GM13977 (cell line): Measurements from ENCODE around the gene ATP6AP1.

Experiments
- DNase-seq: peaks from one replicate; pipeline ENCODE4 v3.0.0; 2012; ENCODE audit warnings: low spot score
- CTCF ChIP-seq: IDR thresholded peaks from 2 replicates; pipeline ENCODE4 v1.5.1; 2012; ENCODE audit warnings: mild to moderate bottlenecking, control low read depth; ENCODE audit not compliant: insufficient read depth; ENCODE audit errors: extremely low read depth, missing control alignments
- in situ Hi-C: fragments of 300-500 bp; cut with MboI; formaldehyde crosslinking; loops from one replicate; pipeline ENCODE4 v1.12.0; 2022; ENCODE audit warnings: low sequenced_read_pairs, low pct_unique_long_range_greater_than_20kb, mixed read lengths, inconsistent platforms; ENCODE audit not compliant: unreplicated experiment

The ATP6AP1 gene

DNA sequence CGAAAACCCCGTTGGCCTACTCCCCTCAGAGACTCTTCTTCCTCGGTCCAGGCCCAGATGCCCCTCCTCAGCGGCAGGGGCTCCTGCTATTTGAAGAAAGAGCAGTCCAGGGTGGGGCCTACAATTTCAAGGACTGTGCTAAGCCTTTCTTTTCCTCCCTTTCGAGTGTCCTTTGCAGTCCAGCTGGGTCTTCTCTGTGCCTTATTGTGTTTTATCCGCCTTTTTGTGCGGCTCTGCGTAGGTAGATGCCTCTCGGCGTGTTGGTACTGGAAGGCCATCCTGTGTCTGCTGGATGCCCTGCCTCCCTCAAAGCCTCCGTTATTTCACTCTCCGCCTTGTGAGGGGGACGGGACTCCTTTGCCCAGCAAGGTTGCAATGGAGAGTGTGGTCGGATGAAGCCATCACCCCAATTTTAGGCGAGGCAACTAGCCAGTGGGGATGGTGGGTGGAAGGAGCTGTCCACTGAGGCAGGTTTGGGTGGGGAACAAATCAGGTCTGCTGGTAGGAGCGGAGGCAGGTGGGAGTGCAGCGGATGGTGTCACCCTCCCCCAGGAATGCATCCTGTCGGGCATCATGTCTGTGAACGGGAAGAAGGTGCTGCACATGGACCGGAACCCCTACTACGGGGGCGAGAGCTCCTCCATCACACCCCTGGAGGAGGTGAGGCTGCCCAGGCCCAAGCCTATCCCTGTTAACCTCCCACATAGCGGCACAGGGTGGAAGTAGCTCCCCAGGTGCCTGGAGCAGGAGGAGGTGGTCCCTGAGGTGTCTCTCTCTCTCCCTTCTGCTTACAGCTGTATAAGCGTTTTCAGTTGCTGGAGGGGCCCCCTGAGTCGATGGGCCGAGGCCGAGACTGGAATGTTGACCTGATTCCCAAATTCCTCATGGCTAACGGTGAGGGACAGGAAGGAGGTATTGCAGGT lies 9.8 kb downstream of the ATP6AP1 start:
- in situ Hi-C loops = no loop called here
- no peak for DNase-seq
- TF ChIP-seq CTCF = no peak

GRCh38 chrX:154439841-154440240 lies 11.4 kb downstream of the ATP6AP1 start:
- TF ChIP-seq CTCF = no peak
- no peak for DNase-seq
- in situ Hi-C loops = no loop called here

- in situ Hi-C loops = no loop called here
- DNase-seq = no peak
- no peak for TF ChIP-seq CTCF
Observed at GRCh38 chrX:154440623-154441357, 12.3 kb downstream of the ATP6AP1 start.

GRCh38 chrX:154441564-154441963 lies 13.1 kb downstream of the ATP6AP1 start:
- no peak for TF ChIP-seq CTCF
- in situ Hi-C loops = no loop called here
- DNase-seq = no peak

DNA sequence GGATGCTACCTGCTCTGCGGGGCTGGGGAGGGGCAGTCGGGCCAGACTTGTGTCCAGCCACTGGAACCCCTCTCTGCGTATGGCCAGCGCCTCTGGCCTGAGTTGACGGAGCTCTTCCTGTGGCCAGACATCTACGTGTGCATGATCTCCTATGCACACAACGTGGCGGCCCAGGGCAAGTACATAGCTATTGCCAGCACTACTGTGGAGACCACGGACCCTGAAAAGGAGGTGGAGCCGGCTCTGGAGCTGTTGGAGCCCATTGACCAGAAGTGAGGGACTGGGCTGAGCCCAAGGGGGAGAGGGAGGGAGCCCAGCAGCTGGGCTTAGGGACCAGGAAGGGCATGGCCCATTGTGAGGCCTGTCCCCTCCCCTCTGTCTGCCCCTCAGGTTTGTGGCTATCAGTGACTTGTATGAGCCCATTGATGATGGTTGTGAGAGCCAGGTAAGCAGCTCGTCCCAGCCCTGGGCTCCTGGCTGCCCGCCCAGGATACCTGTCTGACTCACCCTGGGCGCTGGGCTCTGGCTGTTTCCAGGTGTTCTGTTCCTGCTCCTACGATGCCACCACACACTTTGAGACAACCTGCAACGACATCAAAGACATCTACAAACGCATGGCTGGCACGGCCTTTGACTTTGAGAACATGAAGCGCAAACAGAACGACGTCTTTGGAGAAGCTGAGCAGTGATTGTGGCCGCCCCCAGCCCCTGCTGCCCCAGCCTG lies 13.7 kb downstream of the ATP6AP1 start:
- no peak for TF ChIP-seq CTCF
- in situ Hi-C loops = no loop called here
- DNase-seq = no peak

DNA sequence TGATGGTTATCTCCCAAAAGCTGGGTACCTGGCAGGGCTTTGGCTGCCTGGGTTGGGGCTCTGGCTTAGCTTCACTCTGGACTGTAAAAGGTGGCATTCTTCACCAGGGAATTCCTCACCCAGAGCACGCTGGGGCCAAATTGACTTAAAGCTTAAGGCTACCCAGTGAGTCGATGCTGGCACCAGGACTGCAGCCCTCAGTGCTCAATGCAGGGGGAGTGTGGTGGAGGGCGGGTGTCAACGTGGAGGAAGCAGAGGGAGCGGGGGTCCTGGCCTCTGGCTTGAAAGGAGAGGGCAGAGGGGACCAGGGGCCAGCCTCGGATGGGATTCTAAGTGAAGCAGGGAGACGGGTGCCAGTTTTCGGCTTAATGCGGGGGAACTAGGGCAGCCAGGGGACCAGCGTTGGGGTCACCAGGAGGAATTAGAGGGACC lies 15.0 kb downstream of the ATP6AP1 start:
- DNase-seq = no peak
- TF ChIP-seq CTCF = no peak
- in situ Hi-C loops = no loop called here
